NCI-H82 treated with DMSO at 0.1 percent for 48 hours (cell line): ENCODE measurements around the gene ATP6V1G3.
A peak's percentile ranks its signal among the peaks of the same experiment; 100 is the strongest.
"Not testable (repeated sequence)": the region's sequence is repeated elsewhere in the genome, so short reads cannot be mapped to it uniquely, and the experiment has no call there.

Experiments
- DNase-seq: peaks from one replicate; lab custom pipeline; 2025; ENCODE audit not compliant: unreplicated experiment; lab: John Stamatoyannopoulos, UW

ATP6V1G3 gene

GRCh38 chr1:198543670-198544260, 3.3 kb upstream of the ATP6V1G3 start:
- DNase-seq = no peak

- no peak for DNase-seq
Observed at GRCh38 chr1:198542632-198543031, 2.2 kb upstream of the ATP6V1G3 start.

GRCh38 chr1:198541737-198542136, 1.3 kb upstream of the ATP6V1G3 start:
- peak; percentile 72 for DNase-seq

GRCh38 chr1:198538579-198539364, 1.7 kb downstream of the ATP6V1G3 start:
- no peak for DNase-seq

GRCh38 chr1:198535631-198536030, 4.8 kb downstream of the ATP6V1G3 start:
- no peak for DNase-seq

GRCh38 chr1:198534548-198535418, 5.7 kb downstream of the ATP6V1G3 start:
- no peak for DNase-seq

- peak; percentile 44 for DNase-seq
Observed at GRCh38 chr1:198531891-198532290, 8.6 kb downstream of the ATP6V1G3 start.

GRCh38 chr1:198530953-198531352, 9.5 kb downstream of the ATP6V1G3 start:
- peak; percentile 77 for DNase-seq

- peak; percentile 68 for DNase-seq
Observed at GRCh38 chr1:198529414-198529813, 11.1 kb downstream of the ATP6V1G3 start.

GRCh38 chr1:198528364-198528763, 12.1 kb downstream of the ATP6V1G3 start:
- DNase-seq = no peak

- no peak for DNase-seq
Observed at GRCh38 chr1:198524556-198524955, 15.9 kb downstream of the ATP6V1G3 start.

GRCh38 chr1:198524127-198524526, 16.4 kb downstream of the ATP6V1G3 start:
- not testable (repeated sequence) for DNase-seq

GRCh38 chr1:198523182-198523950, 17.1 kb downstream of the ATP6V1G3 start:
- DNase-seq = no peak

GRCh38 chr1:198520524-198521254, 19.8 kb downstream of the ATP6V1G3 start:
- no peak for DNase-seq

- no peak for DNase-seq
Observed at GRCh38 chr1:198519639-198520501, 20.6 kb downstream of the ATP6V1G3 start.

GRCh38 chr1:198517623-198518199, 22.8 kb downstream of the ATP6V1G3 start:
- DNase-seq = no peak

GRCh38 chr1:198500096-198500495, 40.4 kb downstream of the ATP6V1G3 start:
- DNase-seq = no peak

- no peak for DNase-seq
Observed at GRCh38 chr1:198499588-198499987, 40.9 kb downstream of the ATP6V1G3 start.

- DNase-seq = no peak
Observed at GRCh38 chr1:198498881-198499280, 41.6 kb downstream of the ATP6V1G3 start.
